ENCODE results near the gene BMF. TPM values are rescaled to one million over a fixed set of nuclear protein-coding genes. Genes with fewer than 3 reads are reported as not detected.

The BMF gene
- total and polyA plus RNA-seq, 7 donors = 0.65 to 7.2 (median 3.4) TPM

GRCh38 chr15:40098489-40099261 lies 10.0 kb downstream of the BMF start:
- Histone ChIP-seq H3K4me3 (peak overlapping the region; percentile 25), H3K4me1 (peaks cover 98% of the 10 kb centered on the region), H3K27me3 (ENCODE audit: insufficient read depth in 3 of 3, low read length in 2 of 3) (no peaks in the 10 kb centered on the region), H3K27ac (peak overlapping the region; percentile 93), H3K9me3 (no peaks in the 10 kb centered on the region), H3K36me3 (ENCODE audit: insufficient read depth in 1 of 2, low read depth in 1 of 2) (no peaks in the 10 kb centered on the region)
- ATAC-seq (peak; percentile 76 to 81 (median 78)), DNase-seq (peak; percentile 62 to 80)
- no peak for TF ChIP-seq CTCF (IDR thresholded peaks at IDR 0.05)
- intact Hi-C loops (cut with DNase I) = no loop called here
- 4 to 6% (median 5%) methylated on average over 12 of the region's 12 CpGs for WGBS, 3 donors

- Histone ChIP-seq H3K27me3 (ENCODE audit: insufficient read depth in 3 of 3, low read length in 2 of 3) (no peaks in the 10 kb centered on the region), H3K9me3 (no peaks in the 10 kb centered on the region), H3K36me3 (ENCODE audit: insufficient read depth in 1 of 2, low read depth in 1 of 2) (no peaks in the 10 kb centered on the region), H3K4me3 (peak overlapping the region; percentile 25), H3K27ac (peak overlapping the region; percentile 93), H3K4me1 (peaks cover 98% of the 10 kb centered on the region)
- ATAC-seq (peak; percentile 9 to 34 (median 18)), DNase-seq (peak; percentile 54 to 73)
- TF ChIP-seq CTCF (IDR thresholded peaks at IDR 0.05) = no peak
- 17 to 35% (median 28%) methylated on average over 10 of the region's 10 CpGs for WGBS, 3 donors
- intact Hi-C loops (cut with DNase I) = no loop called here
These were observed 10.7 kb downstream of the BMF start for GRCh38 chr15:40097968-40098476.

GRCh38 chr15:40097096-40097967 lies 11.3 kb downstream of the BMF start:
- no peak for DNase-seq
- 81 to 95% (median 83%) methylated on average over 10 of the region's 10 CpGs for WGBS, 3 donors
- TF ChIP-seq CTCF (IDR thresholded peaks at IDR 0.05) = no peak
- Histone ChIP-seq H3K36me3 (ENCODE audit: insufficient read depth in 1 of 2, low read depth in 1 of 2) (no peaks in the 10 kb centered on the region), H3K9me3 (no peaks in the 10 kb centered on the region), H3K4me3 (no peak overlapping the region), H3K4me1 (peaks cover 98% of the 10 kb centered on the region), H3K27ac (peak overlapping the region; percentile 93), H3K27me3 (ENCODE audit: insufficient read depth in 3 of 3, low read length in 2 of 3) (no peaks in the 10 kb centered on the region)
- intact Hi-C loops (cut with DNase I) = no loop called here
- ATAC-seq = no peak

DNA sequence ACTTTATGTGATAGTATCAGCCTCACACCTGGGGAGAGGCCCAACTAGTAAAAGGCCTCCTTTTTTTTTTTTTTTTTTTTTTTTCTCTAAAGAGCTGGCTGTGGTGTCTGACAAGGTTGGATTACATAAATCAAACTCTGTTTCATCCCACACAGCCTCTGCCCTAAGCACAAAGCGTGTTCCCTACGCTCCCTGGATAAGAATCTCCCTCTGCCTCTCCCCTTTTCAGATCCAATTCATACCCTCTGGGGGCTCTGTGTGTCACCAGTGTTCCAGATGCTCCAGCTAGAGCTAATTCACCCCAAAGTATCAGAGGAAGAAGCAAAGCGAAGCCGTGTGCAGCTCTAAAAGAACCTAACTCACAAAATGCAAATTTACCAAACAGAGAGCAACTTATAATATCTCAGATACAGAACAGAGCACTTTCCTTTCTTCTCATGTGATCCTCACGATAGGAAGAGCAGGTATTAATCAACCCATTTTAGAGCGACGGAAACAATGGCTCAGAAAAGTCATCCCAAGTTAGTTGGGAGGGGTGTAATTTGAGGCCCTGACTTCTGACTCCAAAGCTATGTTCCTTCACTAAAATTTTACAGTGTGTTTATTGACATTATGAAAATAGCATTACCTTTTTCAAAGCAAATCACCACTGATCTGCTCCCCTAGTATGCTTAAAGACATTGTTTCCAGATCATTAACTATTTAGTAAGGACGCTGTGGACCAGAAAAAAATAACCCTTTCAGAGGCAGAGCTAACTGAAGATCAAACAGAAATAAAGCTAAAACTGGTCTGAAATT lies 12.4 kb downstream of the BMF start:
- intact Hi-C loops (cut with DNase I) = no loop called here
- no peak for ATAC-seq
- DNase-seq = no peak
- Histone ChIP-seq H3K4me1 (peaks cover 97% of the 10 kb centered on the region), H3K36me3 (ENCODE audit: insufficient read depth in 1 of 2, low read depth in 1 of 2) (peaks cover 0 to 4% of the 10 kb centered on the region in 2 donors), H3K9me3 (no peaks in the 10 kb centered on the region), H3K27me3 (ENCODE audit: insufficient read depth in 3 of 3, low read length in 2 of 3) (no peaks in the 10 kb centered on the region), H3K4me3 (no peak overlapping the region), H3K27ac (peak overlapping the region; percentile 63)
- TF ChIP-seq CTCF (IDR thresholded peaks at IDR 0.05) = no peak
- 56 to 85% (median 58%) methylated on average over 8 of the region's 8 CpGs for WGBS, 3 donors

Measured in psoas muscle (tissue), 8 donors.